ENCODE measurements around the gene KCNC1. TPM values are rescaled to one million over a fixed set of nuclear protein-coding genes. Genes with fewer than 3 reads are reported as not detected.
A peak's percentile ranks its signal among the peaks of the same experiment; 100 is the strongest.

KCNC1 gene
- total and polyA plus RNA-seq, 2 donors (not counting 1 experiment from before 2014, with no cell fraction given), result under 0.01 TPM; not detected in 1

DNA sequence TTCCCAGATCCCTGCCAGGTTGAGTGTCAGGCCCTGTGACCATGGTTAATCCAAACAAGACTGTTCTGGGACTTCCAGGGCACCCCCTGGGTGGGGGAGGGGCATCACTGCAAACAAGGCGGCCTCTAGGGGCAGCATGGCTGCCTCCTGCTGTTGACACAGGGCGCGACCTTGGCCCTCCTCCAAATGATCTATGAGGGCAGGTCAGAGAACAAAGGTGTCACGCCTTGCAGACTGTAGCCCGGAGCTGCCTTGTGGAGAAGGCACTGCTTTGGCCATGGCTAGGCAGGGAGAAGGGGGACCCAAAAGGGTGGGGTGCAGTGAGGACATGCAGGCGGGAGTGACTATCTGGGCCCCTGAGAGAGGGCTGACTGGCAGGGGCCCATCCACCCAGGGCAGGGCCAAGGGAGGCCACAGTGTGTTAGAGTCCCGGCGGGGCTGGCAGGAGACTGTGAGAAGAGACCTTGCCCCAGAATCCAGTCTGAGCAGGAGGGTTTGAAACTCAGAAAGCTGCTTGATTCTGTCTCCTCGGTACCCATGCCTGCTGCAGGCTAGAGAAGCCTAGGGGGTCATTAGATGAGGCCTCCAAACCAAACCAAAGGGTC, 35.6 kb downstream of the KCNC1 start:
- no peaks in the 10 kb centered on the region for H4K20me1 ChIP-seq (ENCODE audit: control insufficient read depth, extremely low read depth, insufficient read depth, low read length)
- no peaks in the 10 kb centered on the region for H3K27me3 ChIP-seq (ENCODE audit: control insufficient read depth, insufficient read depth, low read length)
- no peak overlapping the region for H3K9ac ChIP-seq (ENCODE audit: insufficient read depth, low read length)
- DNase-seq (ENCODE audit: low read depth in 2 of 2), result no peak
- no peak overlapping the region for H3K4me2 ChIP-seq (ENCODE audit: extremely low read depth, insufficient read depth, low read length)
- no peak for TF ChIP-seq EZH2 (IDR thresholded peaks at IDR 0.05; ENCODE audit: low read length, missing control alignments)
- TF ChIP-seq, protein P1, sequence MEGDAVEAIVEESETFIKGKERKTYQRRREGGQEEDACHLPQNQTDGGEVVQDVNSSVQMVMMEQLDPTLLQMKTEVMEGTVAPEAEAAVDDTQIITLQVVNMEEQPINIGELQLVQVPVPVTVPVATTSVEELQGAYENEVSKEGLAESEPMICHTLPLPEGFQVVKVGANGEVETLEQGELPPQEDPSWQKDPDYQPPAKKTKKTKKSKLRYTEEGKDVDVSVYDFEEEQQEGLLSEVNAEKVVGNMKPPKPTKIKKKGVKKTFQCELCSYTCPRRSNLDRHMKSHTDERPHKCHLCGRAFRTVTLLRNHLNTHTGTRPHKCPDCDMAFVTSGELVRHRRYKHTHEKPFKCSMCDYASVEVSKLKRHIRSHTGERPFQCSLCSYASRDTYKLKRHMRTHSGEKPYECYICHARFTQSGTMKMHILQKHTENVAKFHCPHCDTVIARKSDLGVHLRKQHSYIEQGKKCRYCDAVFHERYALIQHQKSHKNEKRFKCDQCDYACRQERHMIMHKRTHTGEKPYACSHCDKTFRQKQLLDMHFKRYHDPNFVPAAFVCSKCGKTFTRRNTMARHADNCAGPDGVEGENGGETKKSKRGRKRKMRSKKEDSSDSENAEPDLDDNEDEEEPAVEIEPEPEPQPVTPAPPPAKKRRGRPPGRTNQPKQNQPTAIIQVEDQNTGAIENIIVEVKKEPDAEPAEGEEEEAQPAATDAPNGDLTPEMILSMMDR (conservative IDR thresholded peaks at IDR 0.05 in 1 of 2, IDR thresholded peaks at IDR 0.05 in 1 of 2; ENCODE audit: low read depth in 1 of 2, low read length in 2 of 2), result no peak
- H3K9me3 ChIP-seq (ENCODE audit: control insufficient read depth, insufficient read depth, low read depth, low read length), result no peaks in the 10 kb centered on the region
- H2AFZ ChIP-seq (ENCODE audit: low read length), result no peak overlapping the region
- no peak overlapping the region for H3K27ac ChIP-seq (ENCODE audit: insufficient read depth, low read length)
- H3K79me2 ChIP-seq (ENCODE audit: control insufficient read depth, insufficient read depth, low read length), result no peaks in the 10 kb centered on the region
- H3K4me3 ChIP-seq (replicated peaks in 1 of 4; ENCODE audit: control extremely low read depth in 1 of 4, insufficient read depth in 1 of 4, low read depth in 3 of 4, low read length in 4 of 4), result no peak overlapping the region
- no peaks in the 10 kb centered on the region for H3K36me3 ChIP-seq (ENCODE audit: control insufficient read depth, insufficient read depth, low read length)
- H3K4me1 ChIP-seq (ENCODE audit: control insufficient read depth, extremely low read depth, insufficient read depth, low read length), result no peaks in the 10 kb centered on the region

DNA sequence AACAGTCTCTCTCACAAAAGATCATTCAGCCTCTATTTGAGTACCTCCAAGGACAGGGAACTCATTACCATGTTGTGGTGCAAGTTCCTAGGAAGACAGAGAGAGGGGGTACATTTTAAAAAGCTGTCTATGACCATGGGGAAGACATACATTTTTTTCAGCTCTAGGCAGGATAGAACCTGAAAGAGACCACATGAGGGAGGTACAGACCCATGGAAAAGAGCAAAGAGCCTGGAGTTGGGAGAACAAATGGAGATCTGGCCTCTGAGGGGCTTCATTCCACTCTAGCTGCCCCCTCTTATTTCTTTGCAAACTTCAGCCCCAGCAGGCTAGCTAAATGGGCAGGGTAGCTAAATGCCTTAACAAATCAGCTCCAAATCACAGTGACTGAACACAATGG, 36.3 kb downstream of the KCNC1 start:
- Histone ChIP-seq H2AFZ (ENCODE audit: low read length) (no peak overlapping the region), H3K36me3 (ENCODE audit: control insufficient read depth, insufficient read depth, low read length) (no peaks in the 10 kb centered on the region), H3K79me2 (ENCODE audit: control insufficient read depth, insufficient read depth, low read length) (no peaks in the 10 kb centered on the region), H3K4me3 (replicated peaks in 1 of 4; ENCODE audit: control extremely low read depth in 1 of 4, insufficient read depth in 1 of 4, low read depth in 3 of 4, low read length in 4 of 4) (no peak overlapping the region), H3K27me3 (ENCODE audit: control insufficient read depth, insufficient read depth, low read length) (no peaks in the 10 kb centered on the region), H3K9ac (ENCODE audit: insufficient read depth, low read length) (no peak overlapping the region), H3K4me1 (ENCODE audit: control insufficient read depth, extremely low read depth, insufficient read depth, low read length) (no peaks in the 10 kb centered on the region), H3K9me3 (ENCODE audit: control insufficient read depth, insufficient read depth, low read depth, low read length) (no peaks in the 10 kb centered on the region), H3K4me2 (ENCODE audit: extremely low read depth, insufficient read depth, low read length) (no peak overlapping the region), H3K27ac (ENCODE audit: insufficient read depth, low read length) (no peak overlapping the region), H4K20me1 (ENCODE audit: control insufficient read depth, extremely low read depth, insufficient read depth, low read length) (no peaks in the 10 kb centered on the region)
- TF ChIP-seq, protein P1 (conservative IDR thresholded peaks at IDR 0.05 in 1 of 2, IDR thresholded peaks at IDR 0.05 in 1 of 2; ENCODE audit: low read depth in 1 of 2, low read length in 2 of 2), result peak; percentile 33 to 38
- TF ChIP-seq EZH2 (IDR thresholded peaks at IDR 0.05; ENCODE audit: low read length, missing control alignments), result no peak
- DNase-seq (ENCODE audit: low read depth in 2 of 2), result peak in 1 of 2 donors; percentile 37

DNA sequence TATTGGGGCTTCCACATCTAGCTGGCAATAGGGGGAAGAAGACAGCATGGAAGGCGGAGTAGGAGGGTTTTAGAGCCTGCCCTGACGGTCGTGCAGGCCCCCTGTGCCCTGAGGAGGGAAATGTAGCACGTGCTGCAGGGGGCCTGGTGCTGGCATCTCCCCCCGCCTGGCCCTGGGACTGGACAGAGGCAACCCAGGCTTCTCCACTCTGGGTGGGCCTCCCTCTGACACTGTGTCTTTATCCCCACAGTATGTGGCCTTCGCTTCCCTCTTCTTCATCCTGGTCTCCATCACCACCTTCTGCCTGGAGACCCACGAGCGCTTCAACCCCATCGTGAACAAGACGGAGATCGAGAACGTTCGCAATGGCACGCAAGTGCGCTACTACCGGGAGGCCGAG, 36.8 kb downstream of the KCNC1 start:
- no peaks in the 10 kb centered on the region for H3K79me2 ChIP-seq (ENCODE audit: control insufficient read depth, insufficient read depth, low read length)
- H3K4me2 ChIP-seq (ENCODE audit: extremely low read depth, insufficient read depth, low read length), result no peak overlapping the region
- no peak for DNase-seq (ENCODE audit: low read depth in 2 of 2)
- H3K27me3 ChIP-seq (ENCODE audit: control insufficient read depth, insufficient read depth, low read length), result no peaks in the 10 kb centered on the region
- no peaks in the 10 kb centered on the region for H3K36me3 ChIP-seq (ENCODE audit: control insufficient read depth, insufficient read depth, low read length)
- no peak overlapping the region for H3K9ac ChIP-seq (ENCODE audit: insufficient read depth, low read length)
- no peak overlapping the region for H2AFZ ChIP-seq (ENCODE audit: low read length)
- no peaks in the 10 kb centered on the region for H4K20me1 ChIP-seq (ENCODE audit: control insufficient read depth, extremely low read depth, insufficient read depth, low read length)
- H3K4me1 ChIP-seq (ENCODE audit: control insufficient read depth, extremely low read depth, insufficient read depth, low read length), result no peaks in the 10 kb centered on the region
- H3K27ac ChIP-seq (ENCODE audit: insufficient read depth, low read length), result no peak overlapping the region
- TF ChIP-seq EZH2 (IDR thresholded peaks at IDR 0.05; ENCODE audit: low read length, missing control alignments), result no peak
- TF ChIP-seq, protein P1 (conservative IDR thresholded peaks at IDR 0.05 in 1 of 2, IDR thresholded peaks at IDR 0.05 in 1 of 2; ENCODE audit: low read depth in 1 of 2, low read length in 2 of 2), result no peak
- H3K4me3 ChIP-seq (replicated peaks in 1 of 4; ENCODE audit: control extremely low read depth in 1 of 4, insufficient read depth in 1 of 4, low read depth in 3 of 4, low read length in 4 of 4), result no peak overlapping the region
- H3K9me3 ChIP-seq (ENCODE audit: control insufficient read depth, insufficient read depth, low read depth, low read length), result no peaks in the 10 kb centered on the region
